Measurements from ENCODE around the gene NEURL1.

NEURL1 gene

GRCh38 chr10:103610083-103610472 lies 116.6 kb downstream of the NEURL1 start:
- no peak for DNase-seq

GRCh38 chr10:103610921-103611511 lies 117.5 kb downstream of the NEURL1 start:
- no peak for DNase-seq

GRCh38 chr10:103612462-103613365 lies 119.2 kb downstream of the NEURL1 start:
- DNase-seq = no peak

- DNase-seq = no peak
These were observed 120.1 kb downstream of the NEURL1 start for GRCh38 chr10:103613616-103614015.

- no peak for DNase-seq
These were observed 121.0 kb downstream of the NEURL1 start for GRCh38 chr10:103614306-103615158.

GRCh38 chr10:103616705-103617601 lies 123.4 kb downstream of the NEURL1 start:
- no peak for DNase-seq

- DNase-seq = no peak
These were observed 124.3 kb downstream of the NEURL1 start for GRCh38 chr10:103617602-103618385.

- no peak for DNase-seq
These were observed 125.3 kb downstream of the NEURL1 start for GRCh38 chr10:103618575-103619423.

- no peak for DNase-seq
These were observed 126.2 kb downstream of the NEURL1 start for GRCh38 chr10:103619424-103620351.

- no peak for DNase-seq
These were observed 126.8 kb downstream of the NEURL1 start for GRCh38 chr10:103620352-103620740.

- no peak for DNase-seq
These were observed 127.6 kb downstream of the NEURL1 start for GRCh38 chr10:103620891-103621782.

GRCh38 chr10:103621783-103622125 lies 128.2 kb downstream of the NEURL1 start:
- DNase-seq = no peak

GRCh38 chr10:103622286-103622685 lies 128.8 kb downstream of the NEURL1 start:
- no peak for DNase-seq

- no peak for DNase-seq
These were observed 129.6 kb downstream of the NEURL1 start for GRCh38 chr10:103622935-103623574.

GRCh38 chr10:103626178-103626577 lies 132.7 kb downstream of the NEURL1 start:
- no peak for DNase-seq

GRCh38 chr10:103627111-103627892 lies 133.8 kb downstream of the NEURL1 start:
- no peak for DNase-seq

GRCh38 chr10:103627893-103628292 lies 134.4 kb downstream of the NEURL1 start:
- DNase-seq = no peak
